Right lobe of liver (tissue), 4 donors: ENCODE data around the gene PPP1R3A.

Source experiments
- CTCF ChIP-seq, 4 donors: fragments of 200-600 bp in 3 of 4; fragments of 450-650 bp in 1 of 4; IDR thresholded peaks; one replicate each; pipeline versions ENCODE4 v1.5.1 to v1.8.0; 2016 to 2022; ENCODE audit warnings: antibody characterized with exemption in 4 of 4, mild to moderate bottlenecking in 2 of 4
- POLR2A ChIP-seq: fragments of 450-650 bp; IDR thresholded peaks from one replicate; pipeline ENCODE4 v1.6.1; 2017; ENCODE audit warnings: antibody characterized with exemption, mild to moderate bottlenecking
- donor health status: DM: no; HTN: no; CAD: no.
- donor health status: DM: no; HTN: no; CAD: no.
- donor health status: DM: no; HTN: yes; CAD: no.

GRCh38 chr7:113828581-113828980 lies 90.2 kb downstream of the PPP1R3A start:
- TF ChIP-seq CTCF (IDR thresholded peaks at IDR 0.05) (no peak), POLR2A (no peak)
